Measurements from ENCODE around the gene THPO. TPM values are rescaled to one million over a fixed set of nuclear protein-coding genes. Genes with fewer than 3 reads are reported as not detected.
A peak's percentile ranks its signal among the peaks of the same experiment; 100 is the strongest.

The THPO gene
- total RNA-seq (under 1 TPM; 0.17 to 0.31 TPM), polyA plus RNA-seq (under 1 TPM; 0.18 to 0.22 TPM)
- long read RNA-seq, donor 1 = 0 reads
- long read RNA-seq, donor 2 = 0 reads
- long read RNA-seq, donor 3 = 0 reads
- long read RNA-seq, donor 4 = 0 reads
- long read RNA-seq, donor 5 = 0 reads

DNA sequence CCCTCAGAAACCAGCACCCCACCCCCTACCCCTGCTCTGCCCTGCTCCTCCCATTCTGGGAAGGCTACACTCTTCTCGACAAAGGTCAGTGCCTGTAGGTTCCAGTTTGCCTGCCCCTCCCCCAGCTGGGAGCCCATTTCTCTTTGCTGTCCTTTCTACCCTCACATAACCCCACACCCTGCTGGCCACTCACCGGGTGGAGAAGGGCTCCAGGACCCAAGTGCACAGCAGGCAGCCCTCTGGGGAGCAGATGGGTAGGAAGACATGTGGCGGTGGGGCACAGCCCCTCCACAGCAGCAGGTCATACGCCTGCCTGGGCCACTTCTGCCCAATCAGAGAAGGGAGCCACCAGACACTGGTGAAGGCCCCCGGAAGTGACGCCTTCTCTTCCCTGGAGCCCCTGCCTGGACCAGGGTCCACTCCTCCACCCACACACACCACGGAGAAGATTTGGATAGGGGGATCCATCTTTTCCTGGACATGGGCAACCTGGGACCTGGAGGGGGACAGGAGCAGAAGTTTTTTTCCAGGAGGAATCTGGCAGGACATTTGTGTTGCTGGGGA, at the start of gene THPO:
THPO (minus strand) TSS at position 326 of the 564 bp plus-strand sequence. CDS start 1,948 bp downstream, outside the sequence.
- Histone ChIP-seq H3K9ac (ENCODE audit: insufficient read depth in 1 of 2, low read length in 2 of 2) (peak within 1 kb of the TSS in 1 of 2 donors; percentile 55), H3K27ac (ENCODE audit: low read depth in 1 of 2, low read length in 1 of 2) (peak within 1 kb of the TSS in 1 of 2 donors; percentile 0), H3K4me3 (no peak within 1 kb of the TSS), H3K27me3 (ENCODE audit: control insufficient read depth in 3 of 3, insufficient read depth in 3 of 3, low read length in 2 of 3) (peaks cover 0 to 19% (median 5%) of the 10 kb centered on the region in 3 donors), H3K9me3 (ENCODE audit: control insufficient read depth in 4 of 4, insufficient read depth in 3 of 4, low read length in 3 of 4) (peaks cover 0 to 1% (median 0%) of the 10 kb centered on the region in 4 donors), H3K36me3 (ENCODE audit: control insufficient read depth in 4 of 4, insufficient read depth in 4 of 4, low read length in 4 of 4) (no peaks in the 10 kb centered on the region), H3K4me1 (ENCODE audit: control insufficient read depth in 5 of 5, insufficient read depth in 5 of 5, low read length in 5 of 5) (peaks cover 0 to 37% (median 2%) of the 10 kb centered on the region in 5 donors)
- peak in 2 of 3 donors; percentile 31 to 46 for DNase-seq
- TF ChIP-seq, protein P1, sequence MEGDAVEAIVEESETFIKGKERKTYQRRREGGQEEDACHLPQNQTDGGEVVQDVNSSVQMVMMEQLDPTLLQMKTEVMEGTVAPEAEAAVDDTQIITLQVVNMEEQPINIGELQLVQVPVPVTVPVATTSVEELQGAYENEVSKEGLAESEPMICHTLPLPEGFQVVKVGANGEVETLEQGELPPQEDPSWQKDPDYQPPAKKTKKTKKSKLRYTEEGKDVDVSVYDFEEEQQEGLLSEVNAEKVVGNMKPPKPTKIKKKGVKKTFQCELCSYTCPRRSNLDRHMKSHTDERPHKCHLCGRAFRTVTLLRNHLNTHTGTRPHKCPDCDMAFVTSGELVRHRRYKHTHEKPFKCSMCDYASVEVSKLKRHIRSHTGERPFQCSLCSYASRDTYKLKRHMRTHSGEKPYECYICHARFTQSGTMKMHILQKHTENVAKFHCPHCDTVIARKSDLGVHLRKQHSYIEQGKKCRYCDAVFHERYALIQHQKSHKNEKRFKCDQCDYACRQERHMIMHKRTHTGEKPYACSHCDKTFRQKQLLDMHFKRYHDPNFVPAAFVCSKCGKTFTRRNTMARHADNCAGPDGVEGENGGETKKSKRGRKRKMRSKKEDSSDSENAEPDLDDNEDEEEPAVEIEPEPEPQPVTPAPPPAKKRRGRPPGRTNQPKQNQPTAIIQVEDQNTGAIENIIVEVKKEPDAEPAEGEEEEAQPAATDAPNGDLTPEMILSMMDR (IDR thresholded peaks at IDR 0.05; ENCODE audit: control extremely low read depth, extremely low read depth) = no peak
- no peak for ATAC-seq (ENCODE audit: insufficient read depth, low FRiP score)
- WGBS, 2 donors = 72 to 76% methylated on average over 7 of the region's 7 CpGs

DNA sequence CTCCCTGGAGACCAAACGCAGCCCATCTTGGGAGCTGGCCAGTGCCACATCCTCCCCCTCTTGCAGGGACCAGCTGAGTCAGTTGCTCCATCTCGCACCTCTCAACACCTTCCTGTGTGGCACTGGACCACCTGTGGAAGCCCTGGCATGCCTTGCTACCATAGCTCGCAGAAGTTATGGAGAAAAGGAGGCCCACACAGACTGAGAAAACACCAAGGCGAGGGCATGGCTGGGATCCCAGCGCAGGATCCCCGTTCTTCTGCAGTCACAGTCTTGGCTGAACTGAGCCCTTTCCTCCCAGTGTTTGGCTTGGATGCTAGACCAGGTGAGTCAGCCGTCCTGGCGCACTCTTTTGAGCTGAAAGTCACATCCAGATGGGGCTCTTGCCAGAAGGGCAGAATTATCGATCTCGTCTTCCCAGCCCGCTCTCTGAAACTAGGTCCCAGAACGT, 48.7 kb upstream of the THPO start:
- H3K27ac ChIP-seq (ENCODE audit: low read depth in 1 of 2, low read length in 1 of 2) = no peak overlapping the region
- WGBS, 2 donors = 88% methylated on average over 12 of the region's 12 CpGs
- no peaks in the 10 kb centered on the region for H3K4me1 ChIP-seq (ENCODE audit: control insufficient read depth in 5 of 5, insufficient read depth in 5 of 5, low read length in 5 of 5)
- no peak for ATAC-seq (ENCODE audit: insufficient read depth, low FRiP score)
- no peak overlapping the region for H3K4me3 ChIP-seq
- no peak overlapping the region for H3K9ac ChIP-seq (ENCODE audit: insufficient read depth in 1 of 2, low read length in 2 of 2)
- H3K27me3 ChIP-seq (ENCODE audit: control insufficient read depth in 3 of 3, insufficient read depth in 3 of 3, low read length in 2 of 3) = no peaks in the 10 kb centered on the region
- TF ChIP-seq, protein P1 (IDR thresholded peaks at IDR 0.05; ENCODE audit: control extremely low read depth, extremely low read depth) = no peak
- no peak for DNase-seq
- H3K36me3 ChIP-seq (ENCODE audit: control insufficient read depth in 4 of 4, insufficient read depth in 4 of 4, low read length in 4 of 4) = no peaks in the 10 kb centered on the region
- peaks cover 0 to 5% (median 0%) of the 10 kb centered on the region in 4 donors for H3K9me3 ChIP-seq (ENCODE audit: control insufficient read depth in 4 of 4, insufficient read depth in 3 of 4, low read length in 3 of 4)

GRCh38 chr3:184423561-184423960, 45.6 kb upstream of the THPO start:
- DNase-seq (no peak), ATAC-seq (ENCODE audit: insufficient read depth, low FRiP score) (no peak)
- H3K9me3 ChIP-seq (ENCODE audit: control insufficient read depth in 4 of 4, insufficient read depth in 3 of 4, low read length in 3 of 4) = peaks cover 0 to 5% (median 0%) of the 10 kb centered on the region in 4 donors
- whole genome bisulfite sequencing, 2 donors = 51 to 58% methylated on average over 3 of the region's 3 CpGs
- no peak overlapping the region for H3K9ac ChIP-seq (ENCODE audit: insufficient read depth in 1 of 2, low read length in 2 of 2)
- H3K4me1 ChIP-seq (ENCODE audit: control insufficient read depth in 5 of 5, insufficient read depth in 5 of 5, low read length in 5 of 5) = no peaks in the 10 kb centered on the region
- TF ChIP-seq, protein P1 (IDR thresholded peaks at IDR 0.05; ENCODE audit: control extremely low read depth, extremely low read depth) = no peak
- no peaks in the 10 kb centered on the region for H3K27me3 ChIP-seq (ENCODE audit: control insufficient read depth in 3 of 3, insufficient read depth in 3 of 3, low read length in 2 of 3)
- no peak overlapping the region for H3K4me3 ChIP-seq
- no peaks in the 10 kb centered on the region for H3K36me3 ChIP-seq (ENCODE audit: control insufficient read depth in 4 of 4, insufficient read depth in 4 of 4, low read length in 4 of 4)
- H3K27ac ChIP-seq (ENCODE audit: low read depth in 1 of 2, low read length in 1 of 2) = no peak overlapping the region
